OCI-LY3 (cell line): Measurements from ENCODE around the gene CFAP91.
A peak's percentile ranks its signal among the peaks of the same experiment; 100 is the strongest.

ENCODE experiments used
- H2AFZ ChIP-seq: fragments of 200-600, 300-600 bp; shearing (Covaris generic); 2 replicates; pipeline ENCODE4 v1.6.0; 2014; ENCODE audit warnings: antibody characterized with exemption, low read depth, low read length
- H3K27ac ChIP-seq: fragments of 200-600, 300-600 bp; sonication (generic); 2 replicates; pipeline ENCODE4 v1.5.1; 2014; ENCODE audit warnings: mild to moderate bottlenecking, low read length, moderate library complexity, mixed read lengths
- H3K27me3 ChIP-seq: fragments of 200-600, 300-600 bp; sonication (generic); 2 replicates; pipeline ENCODE4 v1.6.1; 2014; ENCODE audit warnings: low read depth, low read length, mixed read lengths
- H3K36me3 ChIP-seq: fragments of 200-600, 300-600 bp; sonication (generic); replicated peaks from 2 replicates; pipeline ENCODE3; 2014; ENCODE audit warnings: low read depth, low read length, mixed read lengths
- H3K4me1 ChIP-seq: fragments of 300-600, 200-600 bp; sonication (generic); 2 replicates; pipeline ENCODE4 v1.6.1; 2014; ENCODE audit warnings: low read length, mixed read lengths
- H3K4me2 ChIP-seq: fragments of 200-600, 300-600 bp; sonication (generic); 2 replicates; pipeline ENCODE4 v1.6.1; 2014; ENCODE audit warnings: low read length, mixed read lengths
- H3K4me3 ChIP-seq: fragments of 300-600, 200-600 bp; sonication (generic); 2 replicates; pipeline ENCODE4 v1.5.1; 2014; ENCODE audit warnings: antibody characterized with exemption, mild to moderate bottlenecking, low read length, moderate library complexity
- H3K79me2 ChIP-seq: fragments of 300-600, 200-600 bp; shearing (Covaris generic); 2 replicates; pipeline ENCODE4 v1.6.1; 2014; ENCODE audit warnings: mild to moderate bottlenecking, low read length, mixed read lengths
- H3K9ac ChIP-seq: fragments of 300-600, 200-600 bp; shearing (Covaris generic); 2 replicates; pipeline ENCODE4 v1.6.0; 2014; ENCODE audit warnings: mild to moderate bottlenecking, low read length, moderate library complexity
- H3K9me3 ChIP-seq: fragments of 200-600, 300-600 bp; shearing (Covaris generic); 2 replicates; pipeline ENCODE4 v1.6.1; 2014; ENCODE audit warnings: low read length, mixed read lengths; ENCODE audit not compliant: insufficient read depth
- H4K20me1 ChIP-seq: fragments of 200-600, 300-600 bp; sonication (generic); 2 replicates; pipeline ENCODE4 v1.6.1; 2016; ENCODE audit warnings: low read length, mixed read lengths; ENCODE audit not compliant: insufficient read depth
- CTCF ChIP-seq: fragments of 200-600, 300-600 bp; sonication (generic); IDR thresholded peaks from 2 replicates; pipeline ENCODE4 v1.5.1; 2014; ENCODE audit warnings: antibody characterized with exemption, low read length, low read depth
- EZH2phosphoT487 ChIP-seq: fragments of 200-600 bp; shearing (Covaris generic); IDR thresholded peaks from 2 replicates; pipeline ENCODE4 v1.6.1; 2018; ENCODE audit warnings: antibody characterized with exemption, mixed run types, low read depth

Gene CFAP91

GRCh38 chr3:119702530-119703527 lies at the start of gene CFAP91:
Gene CFAP91 (plus strand): TSS chr3:119703022. CDS start chr3:119703099, 77 bp downstream.
- no peaks in the 10 kb centered on the region for H4K20me1 ChIP-seq
- H3K27me3 ChIP-seq: no peaks in the 10 kb centered on the region
- H3K4me1 ChIP-seq: peaks cover 66% of the 10 kb centered on the region
- TF ChIP-seq EZH2phosphoT487: no peak
- TF ChIP-seq CTCF: no peak
- no peaks in the 10 kb centered on the region for H3K9me3 ChIP-seq
- H3K4me3 ChIP-seq: peak within 1 kb of the TSS; percentile 78
- H3K9ac ChIP-seq: peak within 1 kb of the TSS; percentile 64
- H3K79me2 ChIP-seq: peaks cover 12% of the 10 kb centered on the region
- peak within 1 kb of the TSS; percentile 31; the same call in 1 of the 2 replicates for H2AFZ ChIP-seq
- H3K4me2 ChIP-seq: peak within 1 kb of the TSS; percentile 77
- peaks cover 3% of the 10 kb centered on the region for H3K36me3 ChIP-seq
- H3K27ac ChIP-seq: peak within 1 kb of the TSS; percentile 92

- TF ChIP-seq CTCF (no peak), EZH2phosphoT487 (no peak)
- Histone ChIP-seq H3K27me3 (no peaks in the 10 kb centered on the region), H4K20me1 (no peaks in the 10 kb centered on the region), H3K9me3 (no peaks in the 10 kb centered on the region), H3K36me3 (no peaks in the 10 kb centered on the region), H3K4me2 (no peak overlapping the region), H3K27ac (no peak overlapping the region), H3K4me1 (peaks cover 6% of the 10 kb centered on the region; the same call in 1 of the 2 replicates), H3K79me2 (no peaks in the 10 kb centered on the region), H2AFZ (no peak overlapping the region), H3K9ac (no peak overlapping the region), H3K4me3 (no peak overlapping the region)
These were observed 48.9 kb upstream of the CFAP91 start for GRCh38 chr3:119653876-119654275.

DNA sequence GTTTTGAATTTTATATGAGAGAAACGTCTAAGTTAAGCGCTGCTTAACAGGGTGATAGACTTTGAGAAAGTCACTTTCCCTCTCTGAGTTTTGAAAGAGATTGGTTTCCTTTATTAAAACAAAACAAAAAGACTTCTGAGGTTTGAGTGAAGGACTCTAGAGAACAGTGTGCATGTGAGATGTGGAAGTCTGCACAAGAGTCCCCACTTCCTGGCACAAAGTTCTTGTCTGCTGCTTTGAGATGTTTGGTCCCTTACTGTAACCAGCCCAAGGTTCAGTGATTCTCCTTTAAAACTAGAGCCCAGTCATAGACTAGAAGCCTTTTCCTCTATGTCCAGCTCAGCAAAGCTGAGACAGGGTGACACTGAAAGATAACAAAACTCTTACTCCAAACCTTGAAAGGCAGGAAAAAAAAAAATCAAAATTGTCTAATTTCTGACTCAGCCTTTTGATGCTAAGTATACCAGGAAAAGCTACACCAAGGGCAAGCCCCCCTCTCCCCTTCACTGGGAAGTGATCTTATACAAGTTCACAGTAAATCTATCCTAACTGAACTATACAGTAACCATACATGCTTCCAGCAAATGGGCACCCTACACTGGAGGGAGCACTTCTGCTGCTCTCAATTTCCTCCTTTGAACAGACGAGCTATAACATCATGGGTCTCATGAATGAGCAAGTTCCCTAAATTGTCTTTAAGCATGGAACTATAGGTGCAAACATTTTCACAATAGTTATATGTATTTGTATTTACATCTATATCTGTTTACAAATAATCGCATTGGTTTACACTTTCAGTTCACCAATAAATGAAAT lies 44.7 kb upstream of the CFAP91 start:
- Histone ChIP-seq H3K36me3 (no peaks in the 10 kb centered on the region), H4K20me1 (no peaks in the 10 kb centered on the region), H3K9me3 (no peaks in the 10 kb centered on the region), H3K27me3 (no peaks in the 10 kb centered on the region), H3K9ac (no peak overlapping the region), H3K4me1 (peaks cover 16% of the 10 kb centered on the region), H3K4me3 (no peak overlapping the region), H3K79me2 (no peaks in the 10 kb centered on the region), H3K4me2 (no peak overlapping the region), H3K27ac (no peak overlapping the region), H2AFZ (no peak overlapping the region)
- TF ChIP-seq EZH2phosphoT487 (no peak), CTCF (peak; percentile 13; the same call in 1 of the 2 replicates)

- Histone ChIP-seq H3K27ac (no peak overlapping the region), H3K9me3 (no peaks in the 10 kb centered on the region), H3K4me2 (no peak overlapping the region), H3K27me3 (no peaks in the 10 kb centered on the region), H3K36me3 (no peaks in the 10 kb centered on the region), H4K20me1 (no peaks in the 10 kb centered on the region), H2AFZ (no peak overlapping the region), H3K79me2 (no peaks in the 10 kb centered on the region), H3K9ac (no peak overlapping the region), H3K4me1 (peaks cover 25% of the 10 kb centered on the region), H3K4me3 (no peak overlapping the region)
- no peak for TF ChIP-seq CTCF
- no peak for TF ChIP-seq EZH2phosphoT487
These were observed 43.8 kb upstream of the CFAP91 start for GRCh38 chr3:119658994-119659393.
